HL-60 (cell line): ENCODE results near the gene OFD1.

Source experiments
- DNase-seq, 2 experiments: peaks; one replicate each; pipeline ENCODE4 v3.0.0-alpha.2; 2010 to 2020; ENCODE audit warnings: low read depth in 1 of 2, low spot score in 1 of 2
- H3K27ac ChIP-seq: fragments of 250-450 bp; sonication (Bioruptor Pico); replicated peaks from 2 replicates; pipeline ENCODE4 v1.5.1; 2020; ENCODE audit warnings: mild to moderate bottlenecking, moderate library complexity
- H3K27me3 ChIP-seq: fragments of 250-450 bp; sonication (Bioruptor Pico); 2 replicates; pipeline ENCODE4 v1.5.1; 2021; ENCODE audit warnings: mild to moderate bottlenecking, moderate library complexity; ENCODE audit not compliant: insufficient read depth, poor library complexity, severe bottlenecking
- H3K4me3 ChIP-seq: replicated peaks from 2 replicates; pipeline ENCODE4 v1.5.1; 2011; ENCODE audit warnings: mild to moderate bottlenecking, control low read depth, low read length; ENCODE audit not compliant: insufficient read depth
- GABPA ChIP-seq: IDR thresholded peaks from 2 replicates; pipeline ENCODE4 v1.6.1; 2012; ENCODE audit warnings: low read depth
- POLR2AphosphoS5 ChIP-seq: IDR thresholded peaks from 2 replicates; pipeline ENCODE4 v1.6.1; 2012; ENCODE audit warnings: low read depth
- SPI1 ChIP-seq: IDR thresholded peaks from 2 replicates; pipeline ENCODE4 v1.6.1; 2012; ENCODE audit warnings: low read depth, mild to moderate bottlenecking, borderline replicate concordance
- TF ChIP-seq, protein P1 (sequence below): IDR thresholded peaks from one replicate; pipeline ENCODE4 v1.5.1; 2011; ENCODE audit warnings: low read length, control low read depth, inconsistent platforms; ENCODE audit not compliant: insufficient read depth
- TF ChIP-seq, protein P2 (sequence below): IDR thresholded peaks from 2 replicates; pipeline ENCODE4 v1.6.1; 2012; ENCODE audit warnings: low read depth; ENCODE audit not compliant: insufficient replicate concordance

OFD1 gene

DNA sequence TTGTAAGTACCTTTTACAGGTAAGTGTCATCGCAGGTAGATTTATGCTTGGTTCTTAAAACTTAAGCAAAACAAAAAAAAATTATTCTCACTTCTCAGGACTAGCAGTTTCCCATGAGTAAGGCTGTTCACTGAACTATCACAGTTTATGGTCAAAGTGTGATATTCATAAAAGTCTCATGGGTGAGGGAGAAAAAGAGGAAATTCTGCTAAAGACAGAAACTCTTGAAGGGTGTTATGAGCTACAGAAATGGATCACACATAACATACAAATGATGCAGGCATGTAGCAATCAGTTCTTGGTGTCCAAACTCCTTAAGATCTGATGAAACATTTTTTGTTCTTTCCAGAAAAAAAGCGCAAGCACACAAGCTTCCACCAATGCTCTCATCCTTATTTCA lies 37.1 kb upstream of the OFD1 start:
- Histone ChIP-seq H3K27me3 (no peaks in the 10 kb centered on the region), H3K4me3 (no peak overlapping the region), H3K27ac (peak overlapping the region; percentile 20)
- peak in 1 of 2 experiments; percentile 25 for DNase-seq
- TF ChIP-seq SPI1 (no peak), POLR2AphosphoS5 (no peak), GABPA (no peak)
- TF ChIP-seq, protein P1, sequence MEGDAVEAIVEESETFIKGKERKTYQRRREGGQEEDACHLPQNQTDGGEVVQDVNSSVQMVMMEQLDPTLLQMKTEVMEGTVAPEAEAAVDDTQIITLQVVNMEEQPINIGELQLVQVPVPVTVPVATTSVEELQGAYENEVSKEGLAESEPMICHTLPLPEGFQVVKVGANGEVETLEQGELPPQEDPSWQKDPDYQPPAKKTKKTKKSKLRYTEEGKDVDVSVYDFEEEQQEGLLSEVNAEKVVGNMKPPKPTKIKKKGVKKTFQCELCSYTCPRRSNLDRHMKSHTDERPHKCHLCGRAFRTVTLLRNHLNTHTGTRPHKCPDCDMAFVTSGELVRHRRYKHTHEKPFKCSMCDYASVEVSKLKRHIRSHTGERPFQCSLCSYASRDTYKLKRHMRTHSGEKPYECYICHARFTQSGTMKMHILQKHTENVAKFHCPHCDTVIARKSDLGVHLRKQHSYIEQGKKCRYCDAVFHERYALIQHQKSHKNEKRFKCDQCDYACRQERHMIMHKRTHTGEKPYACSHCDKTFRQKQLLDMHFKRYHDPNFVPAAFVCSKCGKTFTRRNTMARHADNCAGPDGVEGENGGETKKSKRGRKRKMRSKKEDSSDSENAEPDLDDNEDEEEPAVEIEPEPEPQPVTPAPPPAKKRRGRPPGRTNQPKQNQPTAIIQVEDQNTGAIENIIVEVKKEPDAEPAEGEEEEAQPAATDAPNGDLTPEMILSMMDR: no peak
- TF ChIP-seq, protein P2, sequence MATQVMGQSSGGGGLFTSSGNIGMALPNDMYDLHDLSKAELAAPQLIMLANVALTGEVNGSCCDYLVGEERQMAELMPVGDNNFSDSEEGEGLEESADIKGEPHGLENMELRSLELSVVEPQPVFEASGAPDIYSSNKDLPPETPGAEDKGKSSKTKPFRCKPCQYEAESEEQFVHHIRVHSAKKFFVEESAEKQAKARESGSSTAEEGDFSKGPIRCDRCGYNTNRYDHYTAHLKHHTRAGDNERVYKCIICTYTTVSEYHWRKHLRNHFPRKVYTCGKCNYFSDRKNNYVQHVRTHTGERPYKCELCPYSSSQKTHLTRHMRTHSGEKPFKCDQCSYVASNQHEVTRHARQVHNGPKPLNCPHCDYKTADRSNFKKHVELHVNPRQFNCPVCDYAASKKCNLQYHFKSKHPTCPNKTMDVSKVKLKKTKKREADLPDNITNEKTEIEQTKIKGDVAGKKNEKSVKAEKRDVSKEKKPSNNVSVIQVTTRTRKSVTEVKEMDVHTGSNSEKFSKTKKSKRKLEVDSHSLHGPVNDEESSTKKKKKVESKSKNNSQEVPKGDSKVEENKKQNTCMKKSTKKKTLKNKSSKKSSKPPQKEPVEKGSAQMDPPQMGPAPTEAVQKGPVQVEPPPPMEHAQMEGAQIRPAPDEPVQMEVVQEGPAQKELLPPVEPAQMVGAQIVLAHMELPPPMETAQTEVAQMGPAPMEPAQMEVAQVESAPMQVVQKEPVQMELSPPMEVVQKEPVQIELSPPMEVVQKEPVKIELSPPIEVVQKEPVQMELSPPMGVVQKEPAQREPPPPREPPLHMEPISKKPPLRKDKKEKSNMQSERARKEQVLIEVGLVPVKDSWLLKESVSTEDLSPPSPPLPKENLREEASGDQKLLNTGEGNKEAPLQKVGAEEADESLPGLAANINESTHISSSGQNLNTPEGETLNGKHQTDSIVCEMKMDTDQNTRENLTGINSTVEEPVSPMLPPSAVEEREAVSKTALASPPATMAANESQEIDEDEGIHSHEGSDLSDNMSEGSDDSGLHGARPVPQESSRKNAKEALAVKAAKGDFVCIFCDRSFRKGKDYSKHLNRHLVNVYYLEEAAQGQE: no peak

DNA sequence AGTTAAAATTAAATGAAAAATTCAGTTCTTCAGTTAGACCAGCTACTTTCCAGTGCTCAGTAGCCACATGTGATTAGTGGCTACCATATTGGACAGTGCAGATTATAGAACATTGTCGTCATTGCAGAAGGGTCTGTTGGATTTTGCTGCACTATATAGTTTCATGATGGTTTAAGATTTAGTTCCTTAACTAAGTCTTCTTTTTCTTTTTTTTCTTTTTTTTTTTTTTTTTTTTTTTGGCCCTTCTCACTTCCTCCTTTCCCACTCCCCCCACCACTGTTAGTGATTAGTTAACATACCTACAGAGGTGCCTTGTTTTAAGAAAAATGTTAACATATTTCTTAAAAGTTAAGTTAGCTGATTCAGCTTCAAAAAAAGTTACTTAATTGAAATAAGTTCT lies 36.6 kb upstream of the OFD1 start:
- TF ChIP-seq, protein P2: no peak
- TF ChIP-seq GABPA: no peak
- Histone ChIP-seq H3K4me3 (no peak overlapping the region), H3K27ac (peak overlapping the region; percentile 39; the same call in 1 of the 2 replicates), H3K27me3 (no peaks in the 10 kb centered on the region)
- DNase-seq: no peak

DNA sequence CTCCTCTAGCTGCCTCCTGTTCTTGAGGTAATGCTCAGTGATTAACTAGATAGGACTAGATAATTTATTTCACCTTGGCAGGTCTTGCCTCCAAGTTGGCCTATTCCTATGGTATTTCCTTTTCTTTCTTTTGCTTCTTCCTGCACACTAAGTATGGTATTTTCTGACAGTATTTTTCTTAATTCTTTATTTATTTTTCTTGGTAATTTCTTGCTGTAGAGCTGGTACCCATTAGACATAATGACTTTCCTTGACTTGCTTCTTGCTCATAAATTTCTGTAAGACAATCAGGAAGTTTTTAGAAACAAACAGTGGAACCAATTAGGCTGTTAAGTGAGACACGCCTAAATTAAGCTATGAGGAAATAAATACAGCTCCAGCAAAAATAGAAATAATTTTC lies 36.1 kb upstream of the OFD1 start:
- Histone ChIP-seq H3K27ac (0 out of 2 replicates have a peak overlapping the region, but pooled peaks have one; percentile 27), H3K4me3 (no peak overlapping the region), H3K27me3 (no peaks in the 10 kb centered on the region)
- no peak for DNase-seq
- TF ChIP-seq POLR2AphosphoS5 (no peak), GABPA (no peak), SPI1 (no peak)
- TF ChIP-seq, protein P1: no peak
- TF ChIP-seq, protein P2: no peak
